Measurements from ENCODE around the gene CENPU.
"Not testable (repeated sequence)": the region's sequence is repeated elsewhere in the genome, so short reads cannot be mapped to it uniquely, and the experiment has no call there.

Gene CENPU

DNA sequence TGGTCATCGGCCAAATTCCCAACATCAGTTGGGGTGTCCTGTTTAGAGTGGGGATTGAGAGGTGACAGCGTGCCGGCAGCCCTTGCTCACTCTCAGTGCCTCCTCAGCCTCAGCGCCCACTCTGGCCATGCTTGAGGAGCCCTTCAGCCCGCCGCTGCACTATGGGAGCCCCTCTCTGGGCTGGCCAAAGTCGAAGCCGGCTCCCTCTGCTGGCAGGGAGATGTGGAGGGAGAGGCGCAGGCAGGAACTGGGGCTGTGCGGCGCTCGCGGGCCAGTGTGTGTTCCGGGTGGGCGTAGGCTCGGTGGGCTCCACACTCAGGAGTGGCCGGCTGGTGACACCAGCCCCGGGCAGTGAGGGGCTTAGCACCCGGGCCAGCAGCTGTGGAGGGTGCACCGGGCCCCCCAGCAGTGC, 7.1 kb upstream of the CENPU start:
- H3K4me3 ChIP-seq (ENCODE audit: low read depth in 1 of 5, low read length in 5 of 5) = no peak overlapping the region
- H3K9me3 ChIP-seq (ENCODE audit: control insufficient read depth in 5 of 5, low read length in 5 of 5) = no peaks in the 10 kb centered on the region
- no peaks in the 10 kb centered on the region for H3K27me3 ChIP-seq (ENCODE audit: control insufficient read depth in 5 of 5, insufficient read depth in 4 of 5, low read length in 5 of 5)
- H3K4me1 ChIP-seq (ENCODE audit: control insufficient read depth in 5 of 5, insufficient read depth in 5 of 5, low read length in 5 of 5) = peaks cover 0 to 12% (median 2%) of the 10 kb centered on the region in 5 donors
- no peaks in the 10 kb centered on the region for H3K36me3 ChIP-seq (ENCODE audit: control insufficient read depth in 5 of 5, insufficient read depth in 5 of 5, low read length in 5 of 5)
- no peak overlapping the region for H3K9ac ChIP-seq (ENCODE audit: low read length in 5 of 5)
- no peak overlapping the region for H3K27ac ChIP-seq (ENCODE audit: low read depth, low read length)

DNA sequence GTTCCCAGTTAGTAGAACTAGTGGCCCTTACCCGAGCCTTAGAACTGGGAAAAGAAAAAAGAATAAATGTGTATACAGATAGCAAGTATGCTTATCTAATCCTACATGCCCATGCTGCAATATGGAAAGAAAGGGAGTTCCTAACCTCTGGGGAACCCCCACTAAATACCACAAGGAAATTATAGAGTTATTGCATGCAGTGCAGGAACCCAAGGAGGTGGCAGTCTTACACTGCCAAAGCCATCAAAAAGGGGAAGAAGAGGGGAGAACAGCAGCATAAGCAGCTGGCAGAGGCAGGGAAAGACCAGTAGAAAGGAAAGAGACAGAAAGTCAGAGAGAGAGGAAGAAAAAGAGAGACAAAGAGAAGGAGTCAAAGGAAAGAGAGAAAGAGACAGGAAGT, 5.7 kb upstream of the CENPU start:
- not testable (repeated sequence) for H3K27me3 ChIP-seq (ENCODE audit: control insufficient read depth in 5 of 5, insufficient read depth in 4 of 5, low read length in 5 of 5); H3K9ac ChIP-seq (ENCODE audit: low read length in 5 of 5); H3K9me3 ChIP-seq (ENCODE audit: control insufficient read depth in 5 of 5, low read length in 5 of 5); H3K4me3 ChIP-seq (ENCODE audit: low read depth in 1 of 5, low read length in 5 of 5); H3K27ac ChIP-seq (ENCODE audit: low read depth, low read length); H3K4me1 ChIP-seq (ENCODE audit: control insufficient read depth in 5 of 5, insufficient read depth in 5 of 5, low read length in 5 of 5); H3K36me3 ChIP-seq (ENCODE audit: control insufficient read depth in 5 of 5, insufficient read depth in 5 of 5, low read length in 5 of 5)

DNA sequence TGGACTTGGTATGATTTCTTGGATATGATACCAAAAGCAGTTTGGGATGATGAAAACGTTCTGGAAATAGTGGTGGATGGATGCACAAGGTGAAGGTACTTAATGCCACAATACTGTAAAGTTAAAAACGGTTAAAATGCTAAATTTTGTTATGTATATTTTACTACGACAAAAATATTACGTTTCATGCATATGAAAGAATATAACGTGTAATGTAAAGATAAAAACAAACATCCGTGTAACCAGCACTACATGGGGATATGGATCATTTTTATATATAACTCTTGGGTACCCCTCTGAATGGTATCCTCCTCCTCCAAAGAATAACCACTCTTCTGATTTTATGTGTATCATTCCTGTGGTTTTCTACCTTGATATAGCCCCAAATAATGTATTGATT, 862 bp upstream of the CENPU start:
- H3K9ac ChIP-seq (ENCODE audit: low read length in 5 of 5) = peak overlapping the region in 3 of 5 donors; percentile 60 to 78 (median 78)
- no peak overlapping the region for H3K27ac ChIP-seq (ENCODE audit: low read depth, low read length)
- no peaks in the 10 kb centered on the region for H3K27me3 ChIP-seq (ENCODE audit: control insufficient read depth in 5 of 5, insufficient read depth in 4 of 5, low read length in 5 of 5)
- peaks cover 0 to 27% (median 23%) of the 10 kb centered on the region in 5 donors for H3K4me1 ChIP-seq (ENCODE audit: control insufficient read depth in 5 of 5, insufficient read depth in 5 of 5, low read length in 5 of 5)
- no peaks in the 10 kb centered on the region for H3K36me3 ChIP-seq (ENCODE audit: control insufficient read depth in 5 of 5, insufficient read depth in 5 of 5, low read length in 5 of 5)
- peak overlapping the region; percentile 84 to 89 (median 87) for H3K4me3 ChIP-seq (ENCODE audit: low read depth in 1 of 5, low read length in 5 of 5)
- no peaks in the 10 kb centered on the region for H3K9me3 ChIP-seq (ENCODE audit: control insufficient read depth in 5 of 5, low read length in 5 of 5)

DNA sequence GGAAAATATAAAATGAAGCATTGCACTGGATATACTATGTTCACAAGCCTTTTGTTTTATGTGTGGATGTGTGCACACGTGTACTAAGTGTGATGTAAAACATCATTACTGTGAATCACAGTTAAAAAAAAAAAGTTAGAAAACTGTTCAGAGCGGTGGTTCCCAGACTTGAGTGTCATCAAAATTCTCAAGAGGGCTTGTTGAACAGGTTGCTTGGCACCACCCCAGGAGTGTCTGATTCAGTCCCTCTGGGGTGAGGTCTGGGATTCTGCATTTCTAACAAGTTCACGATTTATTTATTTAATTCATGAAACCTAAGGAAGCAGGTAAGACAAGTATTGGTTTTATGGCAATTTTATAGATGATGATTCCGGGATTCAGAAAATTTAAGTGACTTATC, 1.8 kb downstream of the CENPU start:
- H3K9ac ChIP-seq (ENCODE audit: low read length in 5 of 5) = no peak overlapping the region

DNA sequence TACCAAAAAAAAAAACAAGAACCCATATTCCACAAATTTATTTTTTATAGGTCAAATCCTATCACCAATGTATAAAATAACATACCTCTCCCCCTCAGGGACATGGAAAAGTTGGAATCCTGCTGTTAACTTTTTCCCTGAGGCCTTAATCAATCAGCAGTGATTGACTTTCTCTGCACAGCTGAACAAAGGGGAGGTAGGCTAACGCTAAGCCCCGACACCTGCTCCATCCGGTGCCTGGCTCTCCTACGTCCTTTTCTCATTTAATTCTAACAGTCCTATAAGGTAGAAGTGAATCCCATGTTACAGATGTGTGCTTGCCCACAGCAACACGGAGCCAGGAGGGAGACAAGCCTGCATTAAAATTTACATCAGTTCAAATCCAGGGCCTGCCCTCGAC, 2.8 kb downstream of the CENPU start:
- no peak overlapping the region for H3K4me3 ChIP-seq (ENCODE audit: low read depth in 1 of 5, low read length in 5 of 5)
- no peaks in the 10 kb centered on the region for H3K27me3 ChIP-seq (ENCODE audit: control insufficient read depth in 5 of 5, insufficient read depth in 4 of 5, low read length in 5 of 5)
- H3K9ac ChIP-seq (ENCODE audit: low read length in 5 of 5) = no peak overlapping the region
- H3K27ac ChIP-seq (ENCODE audit: low read depth, low read length) = no peak overlapping the region
- peaks cover 0 to 30% (median 24%) of the 10 kb centered on the region in 5 donors for H3K4me1 ChIP-seq (ENCODE audit: control insufficient read depth in 5 of 5, insufficient read depth in 5 of 5, low read length in 5 of 5)
- no peaks in the 10 kb centered on the region for H3K9me3 ChIP-seq (ENCODE audit: control insufficient read depth in 5 of 5, low read length in 5 of 5)
- no peaks in the 10 kb centered on the region for H3K36me3 ChIP-seq (ENCODE audit: control insufficient read depth in 5 of 5, insufficient read depth in 5 of 5, low read length in 5 of 5)

More for the DNA sequence above, 1.8 kb downstream of the CENPU start:
- H3K9me3 ChIP-seq (ENCODE audit: control insufficient read depth in 5 of 5, low read length in 5 of 5) = no peaks in the 10 kb centered on the region
- H3K27me3 ChIP-seq (ENCODE audit: control insufficient read depth in 5 of 5, insufficient read depth in 4 of 5, low read length in 5 of 5) = no peaks in the 10 kb centered on the region
- no peaks in the 10 kb centered on the region for H3K36me3 ChIP-seq (ENCODE audit: control insufficient read depth in 5 of 5, insufficient read depth in 5 of 5, low read length in 5 of 5)
- peaks cover 0 to 30% (median 24%) of the 10 kb centered on the region in 5 donors for H3K4me1 ChIP-seq (ENCODE audit: control insufficient read depth in 5 of 5, insufficient read depth in 5 of 5, low read length in 5 of 5)
- no peak overlapping the region for H3K27ac ChIP-seq (ENCODE audit: low read depth, low read length)
- H3K4me3 ChIP-seq (ENCODE audit: low read depth in 1 of 5, low read length in 5 of 5) = no peak overlapping the region

DNA sequence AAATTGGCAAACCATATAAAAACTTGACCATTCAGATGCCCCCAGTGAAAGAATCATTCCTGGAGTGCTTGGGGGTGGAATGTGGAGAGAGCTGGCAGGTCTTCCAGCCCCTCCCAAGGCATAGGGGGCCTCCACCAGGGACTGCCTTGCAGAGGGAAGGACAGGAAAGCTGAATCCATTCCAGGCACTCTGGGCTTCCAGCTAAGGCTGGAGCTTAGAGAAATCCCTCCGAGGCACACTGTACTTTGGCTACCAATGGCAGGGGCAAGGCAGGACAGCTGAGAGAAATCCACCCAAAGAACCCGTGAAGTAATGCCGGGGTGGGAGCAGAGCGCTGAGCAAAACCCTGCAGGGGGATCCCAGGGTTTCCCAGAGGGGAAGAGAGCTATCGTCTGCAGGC, 4.0 kb downstream of the CENPU start:
- Histone ChIP-seq H3K4me3 (ENCODE audit: low read depth in 1 of 5, low read length in 5 of 5) (no peak overlapping the region), H3K4me1 (ENCODE audit: control insufficient read depth in 5 of 5, insufficient read depth in 5 of 5, low read length in 5 of 5) (peaks cover 0 to 30% (median 24%) of the 10 kb centered on the region in 5 donors), H3K9ac (ENCODE audit: low read length in 5 of 5) (peak overlapping the region in 1 of 5 donors; percentile 16), H3K9me3 (ENCODE audit: control insufficient read depth in 5 of 5, low read length in 5 of 5) (no peaks in the 10 kb centered on the region), H3K36me3 (ENCODE audit: control insufficient read depth in 5 of 5, insufficient read depth in 5 of 5, low read length in 5 of 5) (no peaks in the 10 kb centered on the region), H3K27me3 (ENCODE audit: control insufficient read depth in 5 of 5, insufficient read depth in 4 of 5, low read length in 5 of 5) (no peaks in the 10 kb centered on the region), H3K27ac (ENCODE audit: low read depth, low read length) (no peak overlapping the region)

DNA sequence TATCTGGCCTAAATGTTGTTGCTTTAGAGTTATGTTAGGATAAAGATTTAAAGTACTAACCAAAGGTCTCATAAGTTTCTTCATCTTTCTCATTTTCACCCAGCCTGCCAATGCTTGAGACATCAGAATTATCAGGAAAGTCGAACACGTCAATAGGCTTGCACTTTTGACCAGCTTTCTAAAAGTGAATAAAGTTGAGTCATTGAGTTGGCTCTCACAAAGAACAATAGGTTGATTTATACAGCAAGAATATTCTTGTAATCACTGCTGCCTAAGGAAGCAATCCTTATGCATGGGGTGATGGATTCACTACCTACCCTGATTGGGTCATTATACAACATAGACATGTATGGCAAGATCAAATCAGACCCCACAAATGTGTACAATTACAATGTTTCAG, 5.0 kb downstream of the CENPU start:
- Histone ChIP-seq H3K4me3 (ENCODE audit: low read depth in 1 of 5, low read length in 5 of 5) (no peak overlapping the region), H3K9me3 (ENCODE audit: control insufficient read depth in 5 of 5, low read length in 5 of 5) (no peaks in the 10 kb centered on the region), H3K27me3 (ENCODE audit: control insufficient read depth in 5 of 5, insufficient read depth in 4 of 5, low read length in 5 of 5) (no peaks in the 10 kb centered on the region), H3K9ac (ENCODE audit: low read length in 5 of 5) (no peak overlapping the region), H3K36me3 (ENCODE audit: control insufficient read depth in 5 of 5, insufficient read depth in 5 of 5, low read length in 5 of 5) (no peaks in the 10 kb centered on the region), H3K27ac (ENCODE audit: low read depth, low read length) (peak overlapping the region; percentile 4), H3K4me1 (ENCODE audit: control insufficient read depth in 5 of 5, insufficient read depth in 5 of 5, low read length in 5 of 5) (peaks cover 0 to 25% (median 16%) of the 10 kb centered on the region in 5 donors)

DNA sequence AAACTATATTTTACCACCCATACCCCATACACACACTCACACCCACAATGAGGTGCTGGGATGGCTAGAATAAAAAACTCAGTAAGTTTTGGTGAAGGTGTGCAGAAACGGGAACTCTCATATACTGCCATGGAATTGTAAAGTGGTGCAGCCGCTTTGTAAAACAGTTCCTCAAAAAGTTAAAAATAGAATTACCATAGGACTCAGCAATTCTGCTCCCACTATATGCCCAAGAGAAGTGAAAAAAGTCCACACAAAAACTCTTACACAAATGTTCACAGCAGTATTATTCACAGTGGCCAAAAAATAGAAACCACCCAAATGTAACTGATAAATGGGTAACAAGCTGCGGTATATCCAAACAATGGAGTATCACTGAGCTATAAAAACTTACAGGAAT, 6.5 kb downstream of the CENPU start:
- H3K4me1 ChIP-seq (ENCODE audit: control insufficient read depth in 5 of 5, insufficient read depth in 5 of 5, low read length in 5 of 5) = peaks cover 0 to 11% (median 4%) of the 10 kb centered on the region in 5 donors
- no peaks in the 10 kb centered on the region for H3K27me3 ChIP-seq (ENCODE audit: control insufficient read depth in 5 of 5, insufficient read depth in 4 of 5, low read length in 5 of 5)
- no peaks in the 10 kb centered on the region for H3K9me3 ChIP-seq (ENCODE audit: control insufficient read depth in 5 of 5, low read length in 5 of 5)
- H3K36me3 ChIP-seq (ENCODE audit: control insufficient read depth in 5 of 5, insufficient read depth in 5 of 5, low read length in 5 of 5) = no peaks in the 10 kb centered on the region
- no peak overlapping the region for H3K9ac ChIP-seq (ENCODE audit: low read length in 5 of 5)
- H3K4me3 ChIP-seq (ENCODE audit: low read depth in 1 of 5, low read length in 5 of 5) = no peak overlapping the region
- no peak overlapping the region for H3K27ac ChIP-seq (ENCODE audit: low read depth, low read length)

DNA sequence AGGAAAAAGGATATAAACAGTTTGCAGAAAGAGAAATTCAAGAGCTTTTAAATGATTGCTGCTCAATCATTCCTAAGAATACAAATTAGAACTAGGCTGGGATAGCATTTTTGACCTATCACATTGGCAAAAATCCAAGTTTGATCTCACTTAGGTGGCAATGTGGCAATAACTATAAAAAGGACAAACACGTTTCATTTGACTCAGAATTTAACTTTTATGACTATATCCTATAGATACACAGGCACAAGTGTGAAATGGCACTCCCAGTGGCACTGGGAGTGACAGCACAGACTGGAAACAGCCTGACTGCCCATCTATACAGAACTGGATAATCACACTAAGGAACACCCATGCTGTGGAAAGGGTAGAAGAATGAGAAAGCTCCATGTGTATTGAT, 11.1 kb downstream of the CENPU start:
- no peak overlapping the region for H3K4me3 ChIP-seq (ENCODE audit: low read depth in 1 of 5, low read length in 5 of 5)
- peaks cover 0 to 6% (median 0%) of the 10 kb centered on the region in 5 donors for H3K36me3 ChIP-seq (ENCODE audit: control insufficient read depth in 5 of 5, insufficient read depth in 5 of 5, low read length in 5 of 5)
- H3K9me3 ChIP-seq (ENCODE audit: control insufficient read depth in 5 of 5, low read length in 5 of 5) = peaks cover 0 to 8% (median 3%) of the 10 kb centered on the region in 5 donors
- no peaks in the 10 kb centered on the region for H3K4me1 ChIP-seq (ENCODE audit: control insufficient read depth in 5 of 5, insufficient read depth in 5 of 5, low read length in 5 of 5)
- no peak overlapping the region for H3K27ac ChIP-seq (ENCODE audit: low read depth, low read length)
- H3K27me3 ChIP-seq (ENCODE audit: control insufficient read depth in 5 of 5, insufficient read depth in 4 of 5, low read length in 5 of 5) = no peaks in the 10 kb centered on the region
- no peak overlapping the region for H3K9ac ChIP-seq (ENCODE audit: low read length in 5 of 5)

DNA sequence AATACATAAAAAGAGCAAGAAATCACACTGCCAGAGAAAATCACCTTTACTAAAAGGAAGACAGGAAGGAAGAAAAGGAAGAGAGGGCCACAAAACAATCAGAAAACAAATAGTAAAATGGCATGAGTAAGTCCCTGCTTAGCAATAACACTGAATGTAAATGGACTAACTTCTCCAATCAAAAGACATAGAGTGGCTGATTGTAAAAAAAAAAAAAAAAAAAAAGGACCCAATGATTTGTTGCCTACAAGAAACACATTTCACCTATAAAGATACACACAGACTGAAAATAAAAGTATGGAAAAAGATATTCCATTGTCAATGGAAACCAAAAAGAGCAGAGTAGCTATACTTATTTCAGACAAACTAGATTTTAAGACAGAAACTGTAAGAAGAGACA, 12.6 kb downstream of the CENPU start:
- H3K27ac ChIP-seq (ENCODE audit: low read depth, low read length) = no peak overlapping the region
- no peaks in the 10 kb centered on the region for H3K27me3 ChIP-seq (ENCODE audit: control insufficient read depth in 5 of 5, insufficient read depth in 4 of 5, low read length in 5 of 5)
- H3K4me3 ChIP-seq (ENCODE audit: low read depth in 1 of 5, low read length in 5 of 5) = no peak overlapping the region

DNA sequence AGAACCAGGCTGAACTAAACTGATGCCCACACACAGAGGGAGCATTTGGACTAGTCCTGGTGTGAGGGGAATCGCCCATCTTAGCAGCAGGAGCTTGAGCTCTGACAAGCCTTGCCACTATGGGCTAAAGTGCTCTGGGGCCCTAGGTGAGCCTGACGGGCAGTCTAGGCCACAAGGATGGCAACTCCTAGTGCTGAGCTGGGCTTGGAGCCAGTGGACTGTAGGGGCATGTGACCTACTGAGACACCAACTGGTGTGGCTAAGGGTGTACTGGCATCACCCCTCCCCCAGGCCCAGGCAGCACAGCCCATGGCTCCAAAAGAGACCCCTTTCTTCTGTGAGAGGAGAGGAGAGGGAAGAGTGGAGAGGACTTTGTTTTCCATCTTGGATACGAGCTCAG, 14.5 kb downstream of the CENPU start:
- H3K27ac ChIP-seq (ENCODE audit: low read depth, low read length) = no peak overlapping the region

More for the DNA sequence above, 12.6 kb downstream of the CENPU start:
- peaks cover 0 to 8% (median 3%) of the 10 kb centered on the region in 5 donors for H3K9me3 ChIP-seq (ENCODE audit: control insufficient read depth in 5 of 5, low read length in 5 of 5)
- H3K36me3 ChIP-seq (ENCODE audit: control insufficient read depth in 5 of 5, insufficient read depth in 5 of 5, low read length in 5 of 5) = peaks cover 0 to 7% (median 0%) of the 10 kb centered on the region in 5 donors
- no peak overlapping the region for H3K9ac ChIP-seq (ENCODE audit: low read length in 5 of 5)
- H3K4me1 ChIP-seq (ENCODE audit: control insufficient read depth in 5 of 5, insufficient read depth in 5 of 5, low read length in 5 of 5) = no peaks in the 10 kb centered on the region

More for the DNA sequence above, 14.5 kb downstream of the CENPU start:
- Histone ChIP-seq H3K4me1 (ENCODE audit: control insufficient read depth in 5 of 5, insufficient read depth in 5 of 5, low read length in 5 of 5) (no peaks in the 10 kb centered on the region), H3K36me3 (ENCODE audit: control insufficient read depth in 5 of 5, insufficient read depth in 5 of 5, low read length in 5 of 5) (peaks cover 0 to 7% (median 0%) of the 10 kb centered on the region in 5 donors), H3K4me3 (ENCODE audit: low read depth in 1 of 5, low read length in 5 of 5) (no peak overlapping the region), H3K9ac (ENCODE audit: low read length in 5 of 5) (no peak overlapping the region), H3K27me3 (ENCODE audit: control insufficient read depth in 5 of 5, insufficient read depth in 4 of 5, low read length in 5 of 5) (no peaks in the 10 kb centered on the region), H3K9me3 (ENCODE audit: control insufficient read depth in 5 of 5, low read length in 5 of 5) (peaks cover 0 to 8% (median 3%) of the 10 kb centered on the region in 5 donors)

Data from subcutaneous abdominal adipose tissue (tissue), 5 donors.